ENCODE data around the gene TTC22.

Gene TTC22

DNA sequence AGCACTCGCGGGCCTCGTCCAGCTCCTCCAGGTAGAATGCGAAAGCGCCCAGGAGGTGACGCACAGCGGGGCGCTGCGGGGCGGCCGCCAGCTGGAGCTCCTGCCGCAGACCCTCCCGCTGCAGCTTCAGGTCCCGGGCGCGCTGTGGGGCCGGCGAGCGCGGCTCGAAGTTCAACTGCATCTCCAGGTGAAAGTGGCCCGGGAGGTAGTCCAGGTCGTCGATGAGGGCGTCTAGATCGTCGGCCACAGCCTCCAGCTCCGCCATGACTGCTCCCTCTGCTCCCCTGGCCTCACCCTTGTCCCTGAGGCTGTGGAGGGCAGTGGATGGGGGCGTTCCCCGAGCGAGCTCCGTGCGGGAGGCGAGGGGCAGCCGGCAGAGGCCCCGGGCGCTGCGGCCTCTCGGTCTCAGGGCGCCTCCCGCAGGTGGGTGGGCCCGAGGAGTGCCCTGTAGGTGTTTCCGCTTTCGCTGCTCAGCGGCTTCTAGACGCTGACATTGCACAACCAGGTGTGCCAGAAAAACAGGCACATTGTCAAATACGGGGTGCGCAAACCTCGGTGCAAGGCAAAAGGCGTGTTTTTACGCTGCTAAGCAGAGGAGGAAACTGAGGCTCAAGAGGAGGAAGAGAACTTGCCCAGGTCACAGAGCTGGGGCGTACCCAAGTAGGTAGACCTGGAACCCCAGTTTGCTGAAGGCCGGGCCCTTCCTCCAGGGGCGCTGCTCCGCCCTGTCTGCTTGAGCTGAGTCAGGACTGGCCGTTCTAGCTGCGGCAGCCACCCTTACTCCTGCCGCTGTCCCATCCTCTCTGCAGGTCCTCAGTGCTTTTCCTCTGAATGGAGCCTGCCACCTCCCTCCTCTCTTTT is at the start of gene TTC22:
TSS of gene TTC22 (minus strand) at position 425 of the 861 bp plus-strand sequence. CDS start at position 265, 160 bp downstream.
- peak; percentile 42 for DNase-seq (ENCODE audit: low read depth)

GRCh38 chr1:54850737-54851136 is 49.6 kb upstream of the TTC22 start:
- DNase-seq (ENCODE audit: low read depth): no peak

GRCh38 chr1:54850069-54850730 is 49.1 kb upstream of the TTC22 start:
- no peak for DNase-seq (ENCODE audit: low read depth)

GRCh38 chr1:54849219-54850068 is 48.3 kb upstream of the TTC22 start:
- DNase-seq (ENCODE audit: low read depth): no peak

DNA sequence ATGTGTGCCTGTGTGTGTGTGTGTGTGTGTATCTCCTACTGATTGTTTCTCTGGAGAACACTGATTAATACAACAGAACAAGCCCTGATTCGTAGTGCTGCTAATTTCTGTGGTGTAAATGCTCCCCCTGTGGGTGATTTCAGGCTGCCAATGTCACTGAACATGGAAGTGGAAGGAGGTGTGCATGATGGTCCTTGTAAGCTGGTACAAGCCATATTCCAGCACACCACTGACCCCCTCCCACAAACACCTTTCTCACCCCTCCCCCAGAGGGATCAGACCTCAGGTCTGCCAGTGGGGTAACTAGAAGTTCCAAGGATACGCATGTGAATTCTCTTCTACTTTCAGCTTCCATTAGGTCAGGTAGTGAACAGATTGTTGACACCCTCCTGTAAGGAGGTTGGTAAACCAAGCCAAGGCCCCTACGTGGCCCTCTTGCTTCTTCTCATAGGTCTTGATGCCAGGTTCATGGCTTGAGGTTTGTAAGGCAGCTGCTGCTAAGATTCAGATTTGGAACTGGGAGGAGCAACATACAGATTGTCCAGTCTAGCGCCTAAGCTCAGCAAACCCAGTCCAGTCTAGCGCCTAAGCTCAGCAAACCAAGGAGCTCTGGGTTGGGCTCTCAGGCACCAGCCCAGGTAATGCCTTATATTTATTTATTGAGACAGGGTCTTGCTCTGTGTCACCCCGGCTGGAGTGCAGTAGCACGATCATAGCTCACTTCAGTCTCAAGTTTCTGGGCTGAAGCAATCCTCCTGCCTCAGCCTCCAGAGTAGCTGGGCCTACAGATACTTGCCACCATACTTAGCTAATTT is 47.2 kb upstream of the TTC22 start:
- DNase-seq (ENCODE audit: low read depth): no peak

- no peak for DNase-seq (ENCODE audit: low read depth)
Measured at GRCh38 chr1:54846716-54847284, 45.7 kb upstream of the TTC22 start.

GRCh38 chr1:54846301-54846700 is 45.2 kb upstream of the TTC22 start:
- no peak for DNase-seq (ENCODE audit: low read depth)

DNA sequence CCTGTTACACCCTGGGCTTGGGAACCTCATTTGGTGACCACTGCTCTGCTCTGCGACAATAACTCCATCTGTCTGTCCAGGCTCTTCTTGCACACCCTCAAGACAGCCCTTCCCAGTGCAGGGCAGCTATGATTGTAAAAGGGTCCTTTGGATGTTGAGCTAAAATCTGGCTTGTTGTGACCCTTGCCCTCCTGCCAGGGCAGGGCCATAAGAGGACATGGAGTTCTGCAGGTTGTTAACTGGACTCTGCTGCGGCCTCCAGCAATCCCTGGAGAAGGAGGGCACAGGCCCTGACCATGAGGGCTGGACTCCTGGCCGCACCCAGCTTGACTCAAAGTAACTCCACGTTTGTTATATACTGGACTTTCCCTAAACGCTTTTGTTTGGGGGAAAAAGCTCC is 44.6 kb upstream of the TTC22 start:
- no peak for DNase-seq (ENCODE audit: low read depth)

DNA sequence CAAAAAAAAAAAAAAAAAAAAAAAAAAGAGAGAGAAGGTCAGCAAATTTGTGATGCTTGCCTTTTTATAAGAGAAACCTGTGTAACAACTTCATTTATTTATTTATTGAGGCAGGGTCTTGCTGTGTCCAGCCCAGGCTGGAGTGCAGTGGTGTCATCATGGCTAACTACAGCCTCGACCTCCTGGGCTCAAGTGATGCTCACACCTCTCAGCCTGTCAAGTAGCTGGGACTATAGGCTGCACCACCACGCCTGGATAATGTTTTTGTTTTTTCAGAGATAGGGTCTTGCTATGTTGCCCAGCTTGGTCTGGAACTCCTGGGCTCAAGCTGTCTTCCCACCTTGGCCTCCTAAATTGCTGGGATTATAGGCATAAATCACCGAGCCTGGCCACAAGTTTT is 43.4 kb upstream of the TTC22 start:
- no peak for DNase-seq (ENCODE audit: low read depth)

GRCh38 chr1:54843449-54843848 is 42.3 kb upstream of the TTC22 start:
- no peak for DNase-seq (ENCODE audit: low read depth)

GRCh38 chr1:54842963-54843362 is 41.8 kb upstream of the TTC22 start:
- no peak for DNase-seq (ENCODE audit: low read depth)

- no peak for DNase-seq (ENCODE audit: low read depth)
Measured at GRCh38 chr1:54842206-54842915, 41.2 kb upstream of the TTC22 start.

DNA sequence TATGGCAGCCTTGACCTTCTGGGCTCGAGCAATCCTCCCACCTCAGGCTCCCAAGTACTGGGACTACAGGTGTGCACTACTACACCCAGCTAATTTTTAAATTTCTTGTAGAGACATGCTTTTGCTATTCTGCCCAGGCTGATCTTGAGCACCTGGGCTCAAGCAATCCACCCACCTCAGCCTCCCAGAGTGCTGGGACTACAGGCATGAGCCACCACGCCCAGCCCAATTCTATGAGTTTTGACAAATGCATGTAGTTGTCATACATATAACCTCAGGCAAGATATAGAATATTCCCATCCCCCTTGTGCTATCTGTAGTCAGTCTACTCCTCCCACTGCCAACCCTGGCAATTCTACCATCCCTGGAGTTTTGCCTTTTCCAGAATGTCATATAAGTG is 38.7 kb upstream of the TTC22 start:
- no peak for DNase-seq (ENCODE audit: low read depth)

GRCh38 chr1:54838565-54839180 is 37.5 kb upstream of the TTC22 start:
- DNase-seq (ENCODE audit: low read depth): no peak

DNA sequence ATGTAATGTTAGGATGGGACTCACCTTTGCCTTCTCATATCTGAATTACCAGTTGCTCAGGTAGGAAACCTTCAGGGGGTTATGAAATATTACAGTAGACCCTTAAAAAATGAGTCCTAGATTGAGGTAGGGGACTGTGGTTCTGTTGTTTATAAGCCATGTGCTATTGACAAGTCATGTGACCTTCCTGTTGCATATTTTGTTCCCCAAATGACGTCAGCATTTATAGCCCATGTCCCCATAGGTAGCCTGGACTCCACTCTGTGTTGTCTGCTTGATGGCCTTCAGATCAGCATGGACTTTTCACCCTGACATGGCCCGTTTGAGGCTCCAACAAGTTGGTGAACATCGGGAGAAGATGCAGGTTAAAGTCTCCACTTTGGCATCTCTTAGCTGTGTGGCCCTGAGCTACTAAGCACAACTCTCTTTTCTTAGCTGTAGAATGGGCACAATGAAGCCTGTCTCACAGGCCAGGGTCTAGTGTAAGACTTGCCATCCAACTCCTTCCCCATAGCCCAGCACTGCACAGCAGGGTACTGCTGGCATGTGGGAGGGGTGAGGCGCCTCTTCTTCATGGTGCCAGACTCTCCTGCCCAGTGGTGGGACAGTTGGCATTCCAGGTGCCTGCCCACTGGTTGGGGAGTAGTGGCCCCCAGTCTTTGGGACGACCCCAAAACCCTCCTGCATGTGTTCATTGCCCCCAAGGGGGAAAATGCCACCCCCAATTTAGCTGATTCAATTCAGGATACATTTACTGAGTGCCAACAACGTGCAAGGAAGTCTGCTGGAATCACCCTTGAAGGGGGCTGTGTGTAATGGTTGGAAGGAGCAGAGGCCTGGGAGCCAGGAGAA is 36.1 kb upstream of the TTC22 start:
- no peak for DNase-seq (ENCODE audit: low read depth)

GRCh38 chr1:54836594-54836993 is 35.5 kb upstream of the TTC22 start:
- no peak for DNase-seq (ENCODE audit: low read depth)

- DNase-seq (ENCODE audit: low read depth): no peak
Measured at GRCh38 chr1:54835970-54836369, 34.8 kb upstream of the TTC22 start.

GRCh38 chr1:54835131-54835898 is 34.2 kb upstream of the TTC22 start:
- no peak for DNase-seq (ENCODE audit: low read depth)

Data from stimulated activated CD8-positive, alpha-beta memory T cell treated with anti-CD3 and anti-CD28 coated beads, Interleukin-12 subunit alpha, Interleukin-12 subunit beta, amount 100 ng/mL, for 4 hours (primary cell).